Motor neuron (in vitro differentiated cells): ENCODE data around the gene PHF13. TPM values are rescaled to one million over a fixed set of nuclear protein-coding genes. Genes with fewer than 3 reads are reported as not detected.

Experiments used
- total RNA-seq, 8 experiments: library from RNA; unstranded; fragments of 300-600 nt; gene quantifications; 2 replicates each; pipeline versions ENCODE4 v1.2.3 to v1.2.4, GENCODE V29; 2022

Gene PHF13
- total RNA-seq, 8 experiments from 2014 or later: 7.3 to 17.1 (median 10.1) TPM

Other genes starting within 250 kb of the PHF13 start
- gene ACOT7, start 220.0 kb upstream of the PHF13 start, total RNA-seq: 100 to 1,000 TPM in 2 of 8 experiments, 10 to 100 TPM in 5, 1 to 10 TPM in 1; 6.9 to 127 (median 80.5) TPM
- 1 to 10 TPM in 4 of 8 experiments, under 1 TPM in 4; 0.14 to 7.8 (median 0.98) TPM for gene HES2, start 193.8 kb upstream of the PHF13 start, total RNA-seq
- 1 to 10 TPM in 5 of 8 experiments, under 1 TPM in 2, not detected in 1; 0.87 to 3.4 (median 1.4) TPM for gene ESPN, start 189.0 kb upstream of the PHF13 start, total RNA-seq
- 1 to 10 TPM; 1.4 to 9.1 (median 5.0) TPM for gene TNFRSF25, start 147.6 kb upstream of the PHF13 start, total RNA-seq
- 10 to 100 TPM in 2 of 8 experiments, 1 to 10 TPM in 6; 1.7 to 16.7 (median 8.4) TPM for gene PLEKHG5, start 122.1 kb upstream of the PHF13 start, total RNA-seq
- 10 to 100 TPM; 12.9 to 35.2 (median 14.9) TPM for gene NOL9, start 59.2 kb upstream of the PHF13 start, total RNA-seq
- gene TAS1R1, start 58.4 kb upstream of the PHF13 start, total RNA-seq: under 1 TPM in 7 of 8 experiments, not detected in 1; 0.22 to 0.82 (median 0.33) TPM
- gene ZBTB48, start 33.7 kb upstream of the PHF13 start, total RNA-seq: 10 to 100 TPM; 21.9 to 44.4 (median 27.8) TPM
- 10 to 100 TPM in 6 of 8 experiments, 1 to 10 TPM in 2; 7.0 to 38.3 (median 12.6) TPM for gene KLHL21, start 10.9 kb upstream of the PHF13 start, total RNA-seq
- 10 to 100 TPM; 12.8 to 47.5 (median 30.1) TPM for gene THAP3, start 11.1 kb downstream of the PHF13 start, total RNA-seq
- 10 to 100 TPM; 25.9 to 87.2 (median 45.7) TPM for gene DNAJC11, start 88.1 kb downstream of the PHF13 start, total RNA-seq
- gene CAMTA1, start 171.7 kb downstream of the PHF13 start, total RNA-seq: 100 to 1,000 TPM in 2 of 8 experiments, 10 to 100 TPM in 6; 38.5 to 145 (median 77.6) TPM